22Rv1 (cell line): ENCODE results near the gene THADA.

Source experiments
- H3K27ac ChIP-seq: fragments of 450-650 bp; 2 replicates; pipeline ENCODE4 v1.5.1; 2017
- CTCF ChIP-seq: fragments of 450-650 bp; IDR thresholded peaks from 2 replicates; pipeline ENCODE4 v1.5.1; 2017; ENCODE audit warnings: mild to moderate bottlenecking
- ZFX ChIP-seq: fragments of 450-650 bp; IDR thresholded peaks from 2 replicates; pipeline ENCODE4 v1.6.1; 2017; ENCODE audit warnings: antibody characterized with exemption, borderline replicate concordance

THADA gene

DNA sequence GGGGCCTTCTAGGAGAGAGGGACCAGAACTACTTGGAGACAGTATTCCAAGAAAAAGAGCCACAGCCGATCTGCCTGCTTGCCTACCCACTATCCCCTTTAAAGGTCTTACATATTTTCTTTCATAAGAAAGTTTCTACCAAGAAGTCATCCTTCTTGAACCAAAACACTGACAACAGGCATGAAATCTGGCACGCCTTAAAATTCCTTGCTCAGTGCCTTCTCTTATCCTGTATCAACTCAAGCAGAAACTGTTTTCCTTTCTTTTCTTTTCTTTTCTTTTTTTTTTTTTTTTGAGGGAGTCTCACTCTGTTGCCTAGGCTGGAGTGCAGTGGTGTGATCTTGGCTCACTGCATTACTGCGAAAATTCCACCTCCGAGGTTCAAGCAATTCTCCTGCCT, 321.1 kb downstream of the THADA start:
- no peak overlapping the region for H3K27ac ChIP-seq
- TF ChIP-seq ZFX, result no peak
- TF ChIP-seq CTCF, result no peak

GRCh38 chr2:43274055-43274454, 321.8 kb downstream of the THADA start:
- TF ChIP-seq ZFX (no peak), CTCF (no peak)
- H3K27ac ChIP-seq, result no peak overlapping the region

DNA sequence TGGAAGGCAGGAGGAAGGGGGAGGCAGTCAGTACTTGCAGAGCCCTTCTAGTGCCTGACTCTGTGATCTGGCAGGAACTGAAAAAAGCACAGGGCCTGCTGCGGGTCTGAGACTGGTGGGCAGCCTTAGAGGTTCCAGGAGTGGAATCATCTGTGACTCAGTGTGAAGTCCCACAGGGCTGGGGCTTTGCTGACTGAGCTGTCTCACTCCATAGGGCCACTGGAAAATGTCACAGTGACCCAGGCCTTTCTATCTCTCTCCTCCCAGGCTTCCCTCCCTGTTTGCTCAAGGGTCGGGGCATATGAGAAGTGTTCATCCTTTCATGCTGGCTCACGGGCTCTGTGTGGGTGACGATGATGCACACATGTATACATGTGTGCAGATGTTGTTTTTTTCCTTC, 322.3 kb downstream of the THADA start:
- no peak overlapping the region for H3K27ac ChIP-seq
- TF ChIP-seq ZFX (no peak), CTCF (no peak)

DNA sequence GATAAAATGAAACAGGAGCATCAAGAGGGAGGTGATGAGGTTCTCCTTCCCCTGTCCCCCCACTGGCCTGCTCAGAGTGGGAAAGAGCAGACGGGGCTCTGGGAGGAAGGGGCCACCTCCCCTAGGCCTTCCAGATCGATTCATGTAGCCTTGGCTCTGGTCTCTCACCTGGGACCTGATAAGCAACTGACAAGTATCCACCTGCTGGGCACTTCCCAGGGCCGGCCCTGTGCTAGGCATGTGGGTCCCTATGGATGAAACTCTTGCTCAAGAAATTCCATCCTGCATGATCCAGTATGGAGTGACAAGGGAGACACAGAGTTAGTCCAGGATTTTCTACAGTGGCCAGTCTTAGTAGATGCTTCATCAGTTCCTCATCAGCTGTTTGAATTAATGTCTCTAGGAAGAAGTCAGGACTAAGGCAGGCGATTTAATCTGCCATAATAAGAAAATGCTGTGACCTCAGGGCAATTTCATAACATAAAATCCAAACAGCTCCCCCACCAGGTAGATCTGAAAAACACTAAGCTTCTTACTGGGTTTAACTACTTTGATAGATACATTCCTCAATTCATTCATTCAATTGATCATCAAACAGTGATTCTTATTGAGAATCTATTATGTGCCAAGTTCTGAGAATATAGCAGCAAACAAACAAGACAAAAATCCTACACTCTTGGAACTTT, 324.8 kb downstream of the THADA start:
- TF ChIP-seq CTCF (no peak), ZFX (no peak)
- H3K27ac ChIP-seq, result no peak overlapping the region

DNA sequence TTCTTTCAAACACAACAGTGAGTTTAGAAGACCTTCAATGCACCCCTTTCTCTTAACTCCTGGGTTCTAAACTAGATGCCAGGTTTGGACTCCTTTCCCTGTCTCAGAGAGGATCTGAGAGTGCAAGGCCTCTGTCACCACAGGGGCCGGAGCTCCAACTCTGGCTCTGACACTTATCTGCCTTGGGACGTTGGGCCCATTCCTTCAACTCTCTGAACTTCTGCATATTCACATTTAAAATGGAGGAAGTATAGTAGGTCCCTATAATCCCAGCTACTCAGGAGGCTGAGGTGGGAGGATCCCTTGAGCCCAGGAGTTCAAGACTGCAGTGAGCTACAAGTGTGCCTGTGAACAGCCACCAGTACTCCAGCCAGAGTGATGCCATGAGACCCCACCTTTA, 325.4 kb downstream of the THADA start:
- no peak for TF ChIP-seq CTCF
- no peak for TF ChIP-seq ZFX
- no peak overlapping the region for H3K27ac ChIP-seq

DNA sequence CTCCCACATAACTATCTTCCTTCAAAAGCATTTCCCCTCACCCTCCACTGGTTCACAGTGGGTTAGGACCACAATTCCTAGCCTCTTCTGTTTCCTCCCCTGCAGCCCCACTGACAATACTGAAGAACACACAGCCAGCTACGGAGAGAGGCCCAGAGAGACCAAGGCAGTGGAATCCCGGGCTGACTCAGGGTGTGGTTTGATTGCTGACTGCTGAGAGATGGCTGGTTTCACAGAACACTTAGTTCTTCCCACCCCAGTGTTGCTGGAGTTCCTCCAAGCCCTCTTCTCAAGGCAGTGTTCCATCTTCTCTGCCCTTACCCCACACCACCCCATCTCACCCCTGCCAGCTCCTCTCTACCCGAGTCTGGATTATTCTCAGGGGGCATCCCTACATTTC, 326.1 kb downstream of the THADA start:
- no peak for TF ChIP-seq CTCF
- TF ChIP-seq ZFX, result no peak
- H3K27ac ChIP-seq, result no peak overlapping the region

DNA sequence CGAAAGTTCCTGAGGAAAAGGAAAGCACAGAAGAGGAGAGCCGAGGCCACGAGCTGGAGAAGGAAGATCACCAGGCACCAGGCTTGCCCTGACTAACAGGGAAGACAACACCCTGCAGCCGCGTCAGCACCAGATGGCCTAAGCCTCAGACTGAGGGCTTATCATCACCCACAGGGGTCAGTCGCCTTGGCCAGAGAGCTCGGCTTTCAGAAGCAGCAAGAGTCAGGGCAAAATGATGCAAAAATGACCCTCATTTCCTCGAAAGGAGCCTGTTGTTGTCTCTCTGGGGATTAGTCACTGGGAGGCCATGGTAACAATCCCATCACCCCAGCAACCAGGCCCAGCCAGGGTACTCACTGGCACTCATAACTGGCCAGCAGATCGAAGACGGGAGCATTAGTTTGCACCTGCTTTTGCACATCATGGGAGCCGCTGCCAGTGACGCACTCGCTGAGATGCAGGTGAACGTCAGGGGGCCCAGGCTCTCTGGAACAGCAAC, 326.7 kb downstream of the THADA start:
- TF ChIP-seq CTCF (no peak), ZFX (no peak)
- H3K27ac ChIP-seq, result no peak overlapping the region
